ENCODE results near the gene TBC1D22B.
"Not testable (repeated sequence)": the region's sequence is repeated elsewhere in the genome, so short reads cannot be mapped to it uniquely, and the experiment has no call there.

The TBC1D22B gene

DNA sequence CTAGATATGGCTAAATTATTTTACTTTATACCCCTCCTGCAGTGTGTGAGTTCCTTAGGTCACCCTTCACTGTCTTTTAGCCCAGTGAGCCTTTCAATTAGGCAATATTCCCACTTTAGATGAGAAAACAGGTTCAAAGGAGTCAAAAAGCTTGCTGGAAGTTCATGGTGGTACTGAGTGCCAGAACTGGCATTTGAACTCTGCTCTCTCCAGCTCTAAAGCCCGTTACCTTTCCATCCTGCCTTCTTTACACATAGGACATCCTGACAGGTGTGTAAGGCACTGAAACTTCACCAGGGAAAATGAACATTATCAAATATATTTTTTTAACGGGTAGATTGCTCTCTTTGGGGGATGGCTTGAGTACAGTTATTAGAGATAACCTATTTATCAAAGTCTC lies 11.5 kb downstream of the TBC1D22B start:
- no peak for DNase-seq

GRCh38 chr6:37272834-37273566 lies 15.4 kb downstream of the TBC1D22B start:
- no peak for DNase-seq

- DNase-seq = no peak
These were observed 16.1 kb downstream of the TBC1D22B start for GRCh38 chr6:37273690-37274089.

DNA sequence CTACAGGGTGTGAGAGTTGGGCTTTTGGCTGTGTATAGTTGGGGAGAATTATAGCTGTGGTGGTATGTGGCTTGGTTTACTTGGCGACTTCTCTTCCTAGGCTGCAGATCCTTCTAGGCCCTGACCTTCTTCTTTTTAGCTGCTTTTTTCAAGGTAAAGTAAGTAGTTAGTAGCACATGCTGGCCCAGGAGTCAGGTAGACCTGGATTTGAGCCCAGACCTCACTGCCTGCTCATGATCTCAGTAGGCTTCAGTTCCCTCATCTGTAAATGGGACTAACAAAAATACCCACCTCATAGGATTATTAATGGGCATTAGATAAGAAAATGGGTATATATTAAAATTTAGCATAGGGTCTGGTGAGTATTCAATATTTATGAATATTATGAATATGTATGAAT lies 17.8 kb downstream of the TBC1D22B start:
- DNase-seq = no peak

GRCh38 chr6:37277001-37277409 lies 19.4 kb downstream of the TBC1D22B start:
- no peak for DNase-seq

DNA sequence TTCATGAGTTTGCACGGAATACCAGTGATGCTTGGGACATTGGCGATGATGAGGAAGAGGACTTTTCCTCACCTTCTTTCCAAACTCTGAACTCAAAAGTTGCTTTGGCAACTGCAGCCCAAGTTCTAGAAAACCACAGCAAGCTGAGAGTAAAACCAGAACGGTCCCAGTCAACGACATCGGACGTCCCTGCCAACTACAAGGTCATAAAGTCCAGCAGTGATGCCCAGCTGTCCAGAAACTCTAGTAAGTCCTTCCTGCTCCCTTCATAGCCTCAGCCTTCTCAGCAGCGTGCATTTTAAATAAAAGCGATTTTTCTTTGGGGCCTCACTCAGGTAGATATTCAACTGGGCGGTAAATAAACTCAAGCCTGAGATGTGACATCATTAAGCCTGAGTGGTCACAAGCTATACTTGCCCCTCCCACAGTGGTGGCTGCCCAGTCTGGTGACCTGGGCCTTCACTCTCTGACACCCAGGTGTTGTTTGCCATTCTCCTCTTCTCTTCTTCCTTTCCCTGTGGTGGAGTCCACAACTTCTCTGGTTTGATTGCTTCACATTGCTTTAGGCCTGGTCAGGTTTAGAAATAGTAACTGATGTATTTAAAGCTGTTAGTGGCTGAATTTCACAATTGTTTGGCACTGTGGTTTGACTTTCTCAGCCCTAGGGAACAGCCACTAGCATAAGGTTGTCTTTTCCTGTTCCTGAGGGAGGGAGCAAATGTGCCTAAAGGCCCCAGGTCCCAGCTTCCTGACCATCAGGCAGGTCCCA lies 22.0 kb downstream of the TBC1D22B start:
- DNase-seq = no peak

DNA sequence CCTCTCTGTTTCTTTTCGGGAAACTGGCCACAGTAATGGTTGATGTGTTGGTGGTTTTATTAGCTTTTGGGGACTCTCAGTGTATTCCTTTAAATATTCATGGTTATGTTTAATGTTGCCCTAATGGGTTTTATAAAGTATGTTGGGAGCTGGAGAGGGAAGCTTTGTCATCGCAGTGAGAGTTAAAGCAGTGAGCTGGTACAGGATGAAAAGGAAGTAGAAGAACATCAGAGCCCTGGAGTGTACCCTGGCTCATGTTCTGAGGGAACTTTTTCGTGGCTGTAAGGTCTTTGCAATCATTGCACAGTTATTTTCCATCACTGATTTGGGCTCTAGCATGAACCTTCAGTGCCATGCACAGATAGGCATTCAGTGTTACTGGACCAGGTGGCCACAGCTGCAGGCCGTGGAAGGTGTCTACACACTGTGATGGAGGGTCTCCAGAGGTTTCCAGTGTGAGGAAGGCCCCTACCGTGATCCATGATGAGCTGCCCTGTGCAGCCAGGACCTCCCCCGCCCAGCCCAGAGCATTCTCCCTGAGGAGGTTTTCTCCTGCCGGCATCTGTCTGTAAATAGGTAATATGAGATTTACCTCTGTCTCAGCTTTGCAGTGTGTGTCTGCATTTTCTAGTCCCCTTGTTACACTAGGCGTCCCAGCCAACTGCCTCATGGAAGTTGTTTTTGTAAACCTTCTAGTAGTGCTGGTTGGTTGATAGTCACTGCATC lies 22.8 kb downstream of the TBC1D22B start:
- no peak for DNase-seq

- no peak for DNase-seq
These were observed 24.8 kb downstream of the TBC1D22B start for GRCh38 chr6:37282371-37282770.

DNA sequence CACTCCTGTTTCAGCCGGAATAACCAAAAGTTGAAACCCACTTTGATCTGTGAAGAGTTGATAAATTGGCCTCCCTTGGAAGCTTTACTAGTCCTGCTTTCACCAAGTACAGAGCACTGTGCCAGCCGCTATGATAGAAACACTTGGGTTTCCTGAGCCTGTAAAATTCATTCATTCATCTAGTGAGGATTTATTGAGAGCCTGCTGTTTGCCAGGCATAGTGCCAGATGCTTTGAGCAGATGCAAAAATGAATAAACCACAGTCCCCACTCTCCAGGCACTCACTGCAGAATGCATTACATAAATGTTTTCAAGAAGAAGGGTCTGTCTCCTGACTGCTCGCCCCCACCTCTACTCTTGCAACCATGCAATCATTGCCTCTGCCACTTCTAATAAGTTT lies 25.7 kb downstream of the TBC1D22B start:
- DNase-seq = no peak

DNA sequence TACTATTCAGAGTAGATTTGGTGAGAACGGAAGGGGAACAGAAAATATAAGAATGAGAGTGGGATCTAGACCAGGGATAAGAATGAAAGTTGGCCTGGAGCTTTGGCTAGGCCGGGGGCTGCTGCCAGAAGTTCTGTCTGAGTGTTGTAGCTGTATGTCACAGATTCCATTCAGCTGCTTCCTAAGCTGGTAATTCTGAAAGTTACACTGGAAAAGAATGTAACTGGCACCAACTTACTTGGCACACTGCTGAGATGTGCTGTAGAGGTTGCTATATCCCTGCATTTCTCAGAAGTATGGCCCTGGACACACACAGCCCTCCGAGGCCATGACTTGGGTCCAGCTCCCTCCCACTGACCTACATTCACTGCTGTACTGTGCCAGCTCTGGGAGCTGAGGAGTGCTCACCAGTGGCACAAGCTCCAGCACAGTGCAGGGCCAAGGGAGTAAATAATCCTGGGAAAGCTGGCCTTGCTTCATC lies 26.1 kb downstream of the TBC1D22B start:
- no peak for DNase-seq

DNA sequence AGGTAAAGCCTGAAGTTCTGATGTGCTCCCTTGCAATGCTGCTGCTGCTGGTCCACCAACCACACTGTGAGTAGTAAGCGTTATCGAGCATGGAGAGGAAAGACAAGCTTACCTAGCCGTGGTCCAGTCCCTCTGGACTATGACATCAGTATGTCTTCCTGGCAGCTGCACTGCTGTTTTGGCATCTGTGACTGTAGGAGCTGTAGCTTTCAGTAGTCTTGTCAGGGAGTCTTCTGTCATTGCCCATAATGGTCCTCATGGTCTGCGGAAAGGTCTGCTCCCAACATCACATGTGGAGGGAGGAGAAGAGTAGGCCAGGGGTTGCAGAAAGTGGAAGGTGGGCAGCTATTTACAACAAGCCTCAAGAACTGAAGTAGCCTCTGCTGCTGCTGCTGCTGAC lies 27.2 kb downstream of the TBC1D22B start:
- no peak for DNase-seq

- no peak for DNase-seq
These were observed 28.3 kb downstream of the TBC1D22B start for GRCh38 chr6:37285861-37286311.

GRCh38 chr6:37287519-37288157 lies 30.1 kb downstream of the TBC1D22B start:
- DNase-seq = no peak

- no peak for DNase-seq
These were observed 30.7 kb downstream of the TBC1D22B start for GRCh38 chr6:37288247-37288646.

DNA sequence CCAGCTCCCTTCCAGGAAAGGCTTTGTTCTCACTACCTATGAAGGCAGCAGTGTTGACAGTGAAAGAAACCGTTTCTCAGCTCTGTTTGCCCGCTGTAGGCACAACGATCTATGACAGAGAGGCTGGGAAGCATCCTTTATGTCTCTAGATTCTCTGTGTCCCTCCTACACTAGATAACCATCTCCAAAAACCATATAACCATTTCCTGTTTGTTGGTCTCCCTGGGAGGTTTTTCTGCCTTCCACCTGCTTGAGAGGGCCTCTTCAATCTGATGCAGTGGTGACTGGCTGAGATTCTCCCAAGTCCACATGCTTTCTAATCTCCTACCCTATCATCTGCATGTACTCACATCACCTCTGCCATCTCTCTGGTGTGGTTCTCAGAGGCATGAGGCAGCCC lies 32.4 kb downstream of the TBC1D22B start:
- DNase-seq = no peak

DNA sequence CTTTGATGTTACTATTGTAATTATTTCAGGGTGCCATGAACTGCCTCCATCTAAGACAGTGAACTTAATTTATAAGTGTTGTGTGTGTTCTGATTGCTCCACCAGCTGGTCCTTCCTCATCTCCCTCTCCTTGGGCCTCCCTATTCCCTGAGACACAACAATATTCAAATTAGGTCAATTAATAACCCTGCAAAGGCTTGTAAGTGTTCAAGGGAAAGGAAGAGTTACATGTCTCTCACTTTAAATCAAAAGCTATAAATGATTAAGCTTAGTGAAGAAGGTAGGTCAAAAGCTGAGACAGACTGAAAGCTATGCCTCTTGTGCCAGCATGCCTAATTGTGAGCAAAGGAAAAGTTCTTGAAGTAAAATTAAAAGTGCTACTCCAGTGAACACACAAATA lies 35.9 kb downstream of the TBC1D22B start:
- DNase-seq = no peak

GRCh38 chr6:37297637-37298036 lies 40.1 kb downstream of the TBC1D22B start:
- not testable (repeated sequence) for DNase-seq

DNA sequence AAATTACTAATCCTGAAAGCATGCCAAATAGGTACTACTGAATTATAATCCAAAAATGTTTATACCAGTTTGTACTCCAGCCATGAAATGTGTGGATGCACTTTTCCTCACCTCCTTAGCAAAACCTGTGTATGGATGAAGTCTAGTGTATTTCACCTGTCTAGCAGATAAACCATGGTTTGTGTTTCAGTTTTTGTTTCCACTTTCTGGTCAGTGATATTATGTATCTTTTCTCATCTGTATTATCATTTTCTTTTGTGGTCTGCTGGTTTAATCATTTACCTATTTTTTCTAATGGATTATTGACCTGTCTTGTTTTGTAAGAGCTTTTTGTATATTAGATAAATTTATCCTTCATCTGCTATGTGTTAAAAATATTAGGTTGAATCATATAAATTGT lies 41.4 kb downstream of the TBC1D22B start:
- no peak for DNase-seq

DNA sequence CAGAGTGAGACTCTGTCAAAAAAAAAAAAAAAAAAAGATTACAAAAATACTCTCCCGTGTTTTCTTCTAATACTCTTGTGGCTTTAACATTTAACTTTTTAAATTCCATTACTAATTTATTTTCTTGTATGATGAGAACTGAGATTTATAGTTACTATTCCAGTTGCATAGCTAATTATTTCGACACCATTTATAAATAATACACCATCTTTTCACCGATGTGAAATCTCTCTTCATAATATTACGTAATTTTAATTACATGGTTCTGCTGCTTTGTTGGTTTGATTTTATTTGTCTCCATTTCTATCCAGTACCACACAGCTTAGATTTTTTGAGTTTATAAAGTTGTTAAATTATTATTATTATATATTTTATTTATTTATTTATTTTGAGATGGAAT lies 42.4 kb downstream of the TBC1D22B start:
- DNase-seq = no peak

- DNase-seq = no peak
These were observed 44.6 kb downstream of the TBC1D22B start for GRCh38 chr6:37302086-37302686.

- DNase-seq = no peak
These were observed 45.6 kb downstream of the TBC1D22B start for GRCh38 chr6:37303091-37303660.

DNA sequence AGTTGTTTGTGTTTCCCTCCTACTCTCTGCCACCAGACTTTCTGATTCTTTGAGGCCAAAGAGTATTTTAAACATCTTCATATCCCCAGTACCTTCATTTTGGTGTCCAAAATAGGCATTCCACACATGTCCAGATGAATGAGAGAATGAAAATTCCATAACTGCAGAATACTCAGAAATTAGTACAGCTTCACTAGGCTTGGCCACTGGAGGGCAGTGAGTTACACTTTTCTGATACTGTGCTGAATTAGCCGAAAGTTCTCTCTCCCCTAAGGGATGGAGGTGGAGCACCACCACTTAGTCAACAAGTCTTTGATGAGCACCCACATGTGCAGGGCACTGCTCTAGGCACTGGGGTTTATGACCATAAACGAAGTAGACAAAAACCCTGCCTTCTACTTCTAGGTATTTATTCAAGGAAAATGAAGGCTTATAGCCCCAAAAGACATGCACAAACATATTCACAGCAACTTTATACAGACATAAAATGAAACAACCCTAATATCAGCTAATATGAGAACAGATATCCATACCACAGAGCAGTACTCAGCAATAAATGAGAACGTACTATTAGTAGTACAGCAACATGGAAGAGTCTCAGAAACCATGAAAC lies 46.4 kb downstream of the TBC1D22B start:
- DNase-seq = no peak

All from KG1 (cell line).